GM12891 (cell line): Measurements from ENCODE around the gene SYNE1.

Experiments used
- PAX5 ChIP-seq: IDR thresholded peaks from 2 replicates; pipeline ENCODE4 v1.6.1; 2011; ENCODE audit warnings: low read length, moderate library complexity, mild to moderate bottlenecking; ENCODE audit not compliant: insufficient read depth, severe bottlenecking
- POLR2A ChIP-seq: IDR thresholded peaks from 2 replicates; pipeline ENCODE4 v1.6.1; 2011; ENCODE audit warnings: low read depth, low read length, control low read depth
- POLR2AphosphoS5 ChIP-seq: IDR thresholded peaks from 2 replicates; pipeline ENCODE4 v1.6.1; 2011; ENCODE audit warnings: low read depth, low read length, control low read depth
- TAF1 ChIP-seq: IDR thresholded peaks from 2 replicates; pipeline ENCODE4 v1.6.1; 2011; ENCODE audit warnings: low read depth, low read length, control low read depth

DNA sequence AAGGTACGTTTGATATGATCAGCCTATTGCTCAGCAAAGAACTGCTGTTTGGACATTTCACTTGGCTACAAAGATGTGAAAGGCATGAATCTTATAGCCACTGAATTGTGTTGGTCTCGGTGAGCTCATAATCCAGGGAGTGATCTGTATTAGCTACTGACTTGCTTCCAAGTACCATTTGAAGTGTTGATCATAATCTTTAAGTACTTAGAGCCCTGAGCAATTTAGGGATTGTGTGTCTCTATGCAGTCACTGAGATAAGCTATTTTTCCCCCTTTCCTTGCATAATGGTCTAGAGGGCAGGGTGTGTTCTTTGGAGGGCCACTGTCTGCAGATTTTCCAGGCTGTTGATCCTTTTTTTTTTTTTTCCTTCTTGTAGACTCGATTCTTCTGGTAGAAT lies 436.0 kb downstream of the SYNE1 start:
- no peak for TF ChIP-seq POLR2AphosphoS5
- TF ChIP-seq POLR2A, result no peak
- TF ChIP-seq TAF1, result no peak
- no peak for TF ChIP-seq PAX5
